IMR-90 (cell line): ENCODE data around the gene ADGRD2. TPM values are rescaled to one million over a fixed set of nuclear protein-coding genes. Genes with fewer than 3 reads are reported as not detected.

ENCODE experiments used
- ATAC-seq: fragments of 200-7000 bp; cut with Tn5 transposase; 2 replicates; pipeline ENCODE4 v1.9.1; 2020; ENCODE audit warnings: low read depth, mild to moderate bottlenecking, moderate library complexity
- BruUV-seq: library from RNA; stranded (reverse); fragments of 400-500 nt; replicated peaks from 2 replicates; lab custom pipeline; 2021; lab: Mats Ljungman, UMichigan
- CTCF ChIA-PET: fragments of 300-600 bp; formaldehyde crosslinking; extraction: SDS; loops from one replicate; lab custom pipeline; 2021; ENCODE audit warnings: antibody characterized with exemption; lab: Yijun Ruan, JAX
- POLR2A ChIA-PET: fragments of 300-600 bp; sonication (Branson Sonifier 250); formaldehyde crosslinking; loops from one replicate; lab custom pipeline; 2022; ENCODE audit warnings: antibody characterized with exemption; ENCODE audit not compliant: unreplicated experiment; lab: Charles Lee
- DNase-seq: peaks from one replicate; pipeline ENCODE4 v3.0.0; 2013
- H2AFZ ChIP-seq: replicated peaks from 2 replicates; pipeline ENCODE3; 2013; ENCODE audit warnings: low read length, mild to moderate bottlenecking; ENCODE audit not compliant: poor library complexity
- H2AK5ac ChIP-seq: 2 replicates; pipeline ENCODE4 v1.6.1; 2013; ENCODE audit warnings: low read depth, low read length, inconsistent platforms
- H2AK9ac ChIP-seq: replicated peaks from 2 replicates; pipeline ENCODE3; 2013; ENCODE audit warnings: mild to moderate bottlenecking, low read depth, low read length, moderate library complexity; ENCODE audit not compliant: poor library complexity
- H2BK120ac ChIP-seq: 2 replicates; pipeline ENCODE4 v1.6.1; 2013; ENCODE audit warnings: low read depth, low read length, inconsistent platforms
- H2BK15ac ChIP-seq: 3 replicates; pipeline ENCODE4 v1.6.1; 2013; ENCODE audit warnings: low read depth, low read length, inconsistent platforms
- H2BK20ac ChIP-seq: 2 replicates; pipeline ENCODE4 v1.6.1; 2013; ENCODE audit warnings: low read depth, mild to moderate bottlenecking, inconsistent platforms, low read length, moderate library complexity
- H2BK5ac ChIP-seq: 2 replicates; pipeline ENCODE4 v1.6.1; 2013; ENCODE audit warnings: mild to moderate bottlenecking, low read depth, low read length, inconsistent platforms; ENCODE audit not compliant: poor library complexity, severe bottlenecking
- H3K14ac ChIP-seq: replicated peaks from 2 replicates; pipeline ENCODE4 v1.6.1; 2013; ENCODE audit warnings: low read depth, low read length, inconsistent platforms
- H3K18ac ChIP-seq: 2 replicates; pipeline ENCODE4 v1.6.1; 2013; ENCODE audit warnings: low read depth, low read length, control low read depth
- H3K23ac ChIP-seq: 2 replicates; pipeline ENCODE4 v1.6.1; 2013; ENCODE audit warnings: low read depth, low read length, inconsistent platforms
- H3K27ac ChIP-seq: 2 replicates; pipeline ENCODE4 v1.5.1; 2013; ENCODE audit warnings: mild to moderate bottlenecking, control low read depth, low read length; ENCODE audit not compliant: insufficient read depth
- H3K27me3 ChIP-seq: 2 replicates; pipeline ENCODE4 v1.6.1; 2013; ENCODE audit warnings: low read length; ENCODE audit not compliant: control insufficient read depth, insufficient read depth
- H3K36me3 ChIP-seq: 2 replicates; pipeline ENCODE4 v1.6.1; 2013; ENCODE audit warnings: low read length, mixed read lengths; ENCODE audit not compliant: control insufficient read depth, insufficient read depth
- H3K4ac ChIP-seq: 2 replicates; pipeline ENCODE4 v1.6.1; 2013; ENCODE audit warnings: low read depth, low read length, inconsistent platforms
- H3K4me1 ChIP-seq: 2 replicates; pipeline ENCODE4 v1.6.1; 2013; ENCODE audit warnings: low read length, mixed read lengths; ENCODE audit not compliant: control insufficient read depth, insufficient read depth
- H3K4me2 ChIP-seq: 2 replicates; pipeline ENCODE4 v1.6.1; 2013; ENCODE audit warnings: low read depth, mild to moderate bottlenecking, control low read depth, low read length, moderate library complexity
- H3K4me3 ChIP-seq: 2 replicates; pipeline ENCODE4 v1.5.1; 2013; ENCODE audit warnings: low read depth, mild to moderate bottlenecking, control low read depth, low read length, moderate library complexity; ENCODE audit not compliant: insufficient read depth
- H3K56ac ChIP-seq: 2 replicates; pipeline ENCODE4 v1.6.1; 2013; ENCODE audit warnings: low read length, inconsistent platforms; ENCODE audit not compliant: insufficient read depth; ENCODE audit errors: extremely low read depth
- H3K79me1 ChIP-seq, 2 experiments: 2 replicates each; pipeline ENCODE4 v1.6.1; 2013; ENCODE audit warnings: low read length in 2 of 2, inconsistent platforms in 1 of 2, low read depth in 1 of 2
- H3K9ac ChIP-seq: 2 replicates; pipeline ENCODE4 v1.6.1; 2013; ENCODE audit warnings: low read depth, low read length, control low read depth
- H3K9me1 ChIP-seq: 2 replicates; pipeline ENCODE4 v1.6.1; 2013; ENCODE audit warnings: low read length, inconsistent platforms; ENCODE audit not compliant: insufficient read depth
- H3K9me3 ChIP-seq: 2 replicates; pipeline ENCODE4 v1.6.1; 2013; ENCODE audit warnings: low read length; ENCODE audit not compliant: control insufficient read depth, insufficient read depth
- H4K20me1 ChIP-seq: 2 replicates; pipeline ENCODE4 v1.6.1; 2013; ENCODE audit warnings: low read length, inconsistent platforms; ENCODE audit not compliant: insufficient read depth
- H4K5ac ChIP-seq: 2 replicates; pipeline ENCODE4 v1.6.1; 2013; ENCODE audit warnings: mild to moderate bottlenecking, low read depth, low read length, control low read depth
- H4K8ac ChIP-seq, 2 experiments: 2 replicates each; pipeline ENCODE4 v1.6.1; 2013; ENCODE audit warnings: low read depth in 2 of 2, low read length in 2 of 2, control low read depth in 1 of 2, inconsistent platforms in 1 of 2
- H4K91ac ChIP-seq: 2 replicates; pipeline ENCODE4 v1.6.1; 2013; ENCODE audit warnings: low read depth, low read length, inconsistent platforms; ENCODE audit not compliant: insufficient read depth
- BHLHE40 ChIP-seq: fragments of 150-350 bp; IDR thresholded peaks from 2 replicates; pipeline ENCODE4 v1.6.1; 2016; ENCODE audit warnings: mild to moderate bottlenecking, low read depth, low read length
- CEBPB ChIP-seq: IDR thresholded peaks from 2 replicates; pipeline ENCODE4 v1.6.1; 2012; ENCODE audit warnings: low read depth, low read length, improper control_type of control experiment
- CHD1 ChIP-seq: IDR thresholded peaks from 2 replicates; pipeline ENCODE4 v1.6.1; 2012; ENCODE audit warnings: low read depth, low read length, improper control_type of control experiment
- CTCF ChIP-seq: conservative IDR thresholded peaks from 2 replicates; pipeline ENCODE4 v1.5.1; 2012; ENCODE audit warnings: mild to moderate bottlenecking, low read depth, low read length, improper control_type of control experiment
- ELK1 ChIP-seq: fragments of 150-350 bp; IDR thresholded peaks from 2 replicates; pipeline ENCODE4 v1.6.1; 2016; ENCODE audit warnings: low read depth, mild to moderate bottlenecking, low read length, moderate library complexity, borderline replicate concordance
- FOS ChIP-seq: fragments of 150-350 bp; IDR thresholded peaks from 2 replicates; pipeline ENCODE4 v1.6.1; 2016; ENCODE audit warnings: low read depth, low read length
- MAFK ChIP-seq: IDR thresholded peaks from 2 replicates; pipeline ENCODE4 v1.6.1; 2012; ENCODE audit warnings: low read depth, low read length, improper control_type of control experiment
- MAZ ChIP-seq: IDR thresholded peaks from 2 replicates; pipeline ENCODE4 v1.6.1; 2012; ENCODE audit warnings: low read depth, mild to moderate bottlenecking, low read length, improper control_type of control experiment, moderate library complexity, borderline replicate concordance
- MXI1 ChIP-seq: IDR thresholded peaks from 2 replicates; pipeline ENCODE4 v1.6.1; 2012; ENCODE audit warnings: low read depth, mild to moderate bottlenecking, low read length, moderate library complexity, borderline replicate concordance
- NFE2L2 ChIP-seq: fragments of 150-350 bp; IDR thresholded peaks from 2 replicates; pipeline ENCODE4 v1.6.1; 2016; ENCODE audit warnings: low read depth, mild to moderate bottlenecking, low read length
- POLR2A ChIP-seq: IDR thresholded peaks from 2 replicates; pipeline ENCODE4 v1.6.1; 2012; ENCODE audit warnings: mild to moderate bottlenecking, low read depth, low read length
- RAD21 ChIP-seq: IDR thresholded peaks from 2 replicates; pipeline ENCODE4 v1.6.1; 2012; ENCODE audit warnings: low read length, improper control_type of control experiment
- RCOR1 ChIP-seq: IDR thresholded peaks from 2 replicates; pipeline ENCODE4 v1.6.1; 2012; ENCODE audit warnings: mild to moderate bottlenecking, low read length, improper control_type of control experiment; ENCODE audit not compliant: insufficient replicate concordance
- RFX5 ChIP-seq: IDR thresholded peaks from 2 replicates; pipeline ENCODE4 v1.8.0; 2012; ENCODE audit warnings: low read depth, mild to moderate bottlenecking, low read length, moderate library complexity
- SMC3 ChIP-seq: fragments of 150-350 bp; IDR thresholded peaks from 2 replicates; pipeline ENCODE4 v1.6.1; 2016; ENCODE audit warnings: low read depth, mild to moderate bottlenecking, antibody characterized with exemption, low read length, moderate library complexity
- USF2 ChIP-seq: fragments of 150-350 bp; IDR thresholded peaks from 2 replicates; pipeline ENCODE4 v1.6.1; 2017; ENCODE audit warnings: mild to moderate bottlenecking, antibody characterized with exemption, low read length, low read depth
- WGBS, 2 experiments: methylation state at CpG; one replicate each; pipeline versions ENCODE4 v1.1.5 to v1.1.7; 2013; ENCODE audit warnings: missing lambda C conversion rate in 2 of 2; ENCODE audit not compliant: insufficient read length in 1 of 2; ENCODE audit errors: extremely low coverage in 2 of 2; 5-methylcytosine and 5-hydroxymethylcytosine counted together
- dilution Hi-C: fragments of 300-500 bp; cut with HindIII; formaldehyde crosslinking; loops from one replicate; pipeline ENCODE4 v1.14.3; 2018; ENCODE audit warnings: low sequenced_read_pairs; ENCODE audit not compliant: unreplicated experiment
- in situ Hi-C: fragments of 300-500 bp; cut with MboI; formaldehyde crosslinking; loops from 3 replicates; pipeline ENCODE4 v1.14.3; 2019; ENCODE audit warnings: low sequenced_read_pairs, inconsistent platforms, mixed read lengths
- intact Hi-C: fragments of 100-400 bp; cut with micrococcal nuclease; formaldehyde crosslinking; loops from 2 replicates; pipeline ENCODE4 v1.10.0; 2022
- polyA plus RNA-seq, 3 experiments: library from polyadenylated mRNA; depleted of rRNA; stranded (reverse); fragments of >200 nt; gene quantifications; 2 replicates each; pipeline ENCODE4 v1.2.3, GENCODE V29; 2012; ENCODE audit warnings: low replicate concordance in 1 of 3
- total RNA-seq: library from RNA; depleted of rRNA; stranded (reverse); fragments of >200 nt; gene quantifications from 2 replicates; pipeline ENCODE4 v1.2.3, GENCODE V29; 2012

The ADGRD2 gene
- total and polyA plus RNA-seq, 2 of the 4 experiments (the other 2 are of a cell fraction) = not detected

GRCh38 chr9:124507880-124508423 lies 57.7 kb downstream of the ADGRD2 start:
- H3K79me1 ChIP-seq = no peaks in the 10 kb centered on the region
- 86% methylated on average over 2 of the region's 11 CpGs; no CpG with 5 or more reads in 1 of the 2 experiments for WGBS, 2 experiments
- H3K27ac ChIP-seq = no peak overlapping the region
- no peak overlapping the region for H3K9ac ChIP-seq
- DNase-seq (no peak), ATAC-seq (no peak)
- intact Hi-C loops = no loop called here
- H3K4ac ChIP-seq = no peak overlapping the region
- no peak overlapping the region for H2AK5ac ChIP-seq
- no peak overlapping the region for H3K56ac ChIP-seq
- H3K9me1 ChIP-seq = no peaks in the 10 kb centered on the region
- H3K4me1 ChIP-seq = no peaks in the 10 kb centered on the region; the same call in 1 of the 2 replicates
- no peak overlapping the region for H3K4me3 ChIP-seq
- no peak overlapping the region for H4K5ac ChIP-seq
- no peak overlapping the region for H2BK20ac ChIP-seq
- H4K8ac ChIP-seq = no peak overlapping the region
- no peak overlapping the region for H2AK9ac ChIP-seq
- no peak overlapping the region for H4K91ac ChIP-seq
- BruUV-seq = no TSS peak
- H3K18ac ChIP-seq = no peak overlapping the region
- H3K9me3 ChIP-seq = peaks cover 4% of the 10 kb centered on the region
- CTCF ChIA-PET = no interaction called here
- no peak overlapping the region for H2BK120ac ChIP-seq
- H3K36me3 ChIP-seq = no peaks in the 10 kb centered on the region
- H2AFZ ChIP-seq = no peak overlapping the region
- H2BK15ac ChIP-seq = no peak overlapping the region
- H3K27me3 ChIP-seq = peaks cover 54% of the 10 kb centered on the region
- TF ChIP-seq MXI1 = no peak
- no peak for TF ChIP-seq RCOR1
- TF ChIP-seq FOS = no peak
- no peak for TF ChIP-seq BHLHE40
- TF ChIP-seq USF2 = no peak
- no peak for TF ChIP-seq CEBPB
- TF ChIP-seq MAFK = no peak
- TF ChIP-seq CHD1 = no peak
- no peak for TF ChIP-seq SMC3
- TF ChIP-seq MAZ = no peak
- TF ChIP-seq CTCF = no peak
- no peak for TF ChIP-seq POLR2A
- TF ChIP-seq NFE2L2 = no peak
- TF ChIP-seq RAD21 = no peak
- no peak for TF ChIP-seq ELK1
- no peak for TF ChIP-seq RFX5
- no peak overlapping the region for H3K14ac ChIP-seq
- H3K4me2 ChIP-seq = no peak overlapping the region
- in situ Hi-C loops = no loop called here
- no peak overlapping the region for H2BK5ac ChIP-seq
- POLR2A ChIA-PET = no interaction called here
- no peaks in the 10 kb centered on the region for H4K20me1 ChIP-seq
- no peak overlapping the region for H3K23ac ChIP-seq
- dilution Hi-C loops = no loop called here
